Central memory CD8-positive, alpha-beta T cell (primary cell): ENCODE measurements around the gene PRODH.
"Not testable (repeated sequence)": the region's sequence is repeated elsewhere in the genome, so short reads cannot be mapped to it uniquely, and the experiment has no call there.

ENCODE experiments used
- ATAC-seq: fragments of 150-1000 bp; cut with Tn5 transposase; replicated peaks from 2 replicates; pipeline ENCODE4 v1.10.0; 2022; ENCODE audit warnings: mild to moderate bottlenecking, moderate FRiP score, moderate number of reproducible peaks; ENCODE audit not compliant: poor library complexity, severe bottlenecking; ENCODE audit errors: extremely low read depth
- DNase-seq, 2 donors: peaks; one replicate each; pipeline ENCODE4 v3.0.0; 2021; ENCODE audit warnings: low spot score in 2 of 2
- H3K27ac Mint-ChIP-seq: one replicate; pipeline ENCODE4 v1.8.0; 2022; ENCODE audit warnings: low read depth, mild to moderate bottlenecking, moderate library complexity, mixed read lengths
- H3K27me3 Mint-ChIP-seq: one replicate; pipeline ENCODE4 v1.8.0; 2022; ENCODE audit warnings: mixed read lengths
- H3K36me3 Mint-ChIP-seq: one replicate; pipeline ENCODE4 v1.8.0; 2022; ENCODE audit warnings: mild to moderate bottlenecking, moderate library complexity, mixed read lengths; ENCODE audit not compliant: insufficient read depth
- H3K4me1 Mint-ChIP-seq: one replicate; pipeline ENCODE4 v1.8.0; 2022; ENCODE audit warnings: mixed read lengths
- H3K4me3 Mint-ChIP-seq: one replicate; pipeline ENCODE4 v1.8.0; 2022; ENCODE audit warnings: mild to moderate bottlenecking, moderate library complexity, mixed read lengths
- H3K9me3 Mint-ChIP-seq: one replicate; pipeline ENCODE4 v1.8.0; 2022; ENCODE audit warnings: mixed read lengths

The PRODH gene

DNA sequence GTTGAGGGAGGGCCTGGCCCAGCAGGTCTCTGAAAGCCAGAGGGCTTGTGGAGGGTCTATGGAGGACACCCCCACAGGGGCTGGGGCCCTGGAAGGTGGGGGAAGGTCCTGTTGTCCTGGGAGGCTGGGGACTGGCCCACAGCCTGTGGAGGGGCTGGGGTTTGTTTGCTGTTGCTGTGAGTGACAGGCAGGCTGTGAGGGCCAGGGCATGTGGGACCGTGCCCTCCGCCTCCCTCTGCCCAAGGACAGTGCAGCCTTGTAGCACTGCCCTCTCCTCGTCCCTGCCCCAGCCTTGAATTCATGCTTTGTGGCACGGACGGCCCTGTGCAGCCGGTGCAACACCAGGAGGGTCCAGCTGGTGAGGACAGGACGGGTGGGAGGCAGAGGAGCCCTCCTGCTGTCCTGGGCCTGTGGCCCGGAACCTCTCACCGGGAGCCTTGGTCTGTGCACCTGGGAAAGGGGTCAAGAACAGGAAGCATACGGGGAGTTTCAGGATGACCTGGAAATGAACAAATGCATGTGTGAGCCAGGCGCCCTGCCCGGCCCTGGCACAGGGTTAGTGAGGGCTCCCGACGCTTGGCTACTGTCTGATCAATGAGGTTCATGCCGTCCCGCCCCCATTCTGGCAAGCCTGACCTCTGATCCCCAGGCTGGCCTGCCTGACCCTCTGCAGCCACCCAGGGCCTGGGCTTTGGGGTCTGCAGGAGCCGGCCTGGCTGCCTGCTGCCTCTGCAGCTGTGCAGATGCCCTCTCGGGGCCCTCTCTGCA, 37.4 kb upstream of the PRODH start:
- Mint-ChIP-seq H3K9me3 (no peaks in the 10 kb centered on the region), H3K36me3 (peaks cover 3% of the 10 kb centered on the region), H3K4me1 (no peaks in the 10 kb centered on the region), H3K27me3 (peaks cover 39% of the 10 kb centered on the region), H3K27ac (no peak overlapping the region), H3K4me3 (no peak overlapping the region)
- DNase-seq = no peak
- no peak for ATAC-seq

DNA sequence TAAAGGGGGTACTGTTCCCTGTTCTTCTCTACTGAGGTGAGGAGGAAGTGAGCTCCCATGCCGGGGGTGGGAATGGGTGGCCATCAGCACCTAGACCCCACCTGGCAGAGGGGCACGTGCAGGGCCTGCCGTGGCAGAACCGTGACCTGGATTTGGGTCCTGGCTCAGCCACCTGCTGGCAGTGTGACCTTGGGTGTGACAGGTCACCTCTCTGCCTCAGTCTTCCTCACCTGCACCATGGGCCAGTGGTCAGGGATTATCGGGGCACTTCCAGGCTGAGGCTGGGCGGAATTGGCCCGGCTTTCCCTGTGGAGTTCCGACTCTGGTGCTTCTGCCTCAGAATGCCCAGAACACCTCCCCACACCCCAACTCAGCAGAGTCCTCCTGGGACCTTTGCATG, 36.5 kb upstream of the PRODH start:
- not testable (repeated sequence) for H3K4me1 Mint-ChIP-seq, ATAC-seq, H3K27ac Mint-ChIP-seq, DNase-seq, H3K9me3 Mint-ChIP-seq, H3K4me3 Mint-ChIP-seq, H3K36me3 Mint-ChIP-seq
- H3K27me3 Mint-ChIP-seq = peaks cover 45% of the 10 kb centered on the region

DNA sequence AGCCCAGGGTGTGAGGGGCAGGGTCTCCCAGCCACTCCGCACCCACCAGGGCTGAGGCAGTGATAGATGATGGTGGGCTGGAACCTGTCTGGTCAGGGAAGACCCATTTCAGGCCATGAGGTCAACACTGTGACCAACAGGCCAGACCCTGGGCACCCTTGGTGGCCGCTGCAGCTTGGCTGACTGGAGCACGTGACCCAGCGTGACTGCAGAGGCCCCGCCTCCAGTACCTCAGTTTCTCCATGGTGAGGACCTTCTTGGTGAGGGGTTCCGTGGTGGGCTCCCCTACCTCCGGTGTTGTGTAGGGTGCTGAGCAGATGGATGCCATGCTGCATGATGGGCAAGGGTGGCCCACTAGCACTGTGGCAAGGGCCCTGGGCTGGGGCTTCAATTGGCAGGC, 35.9 kb upstream of the PRODH start:
- not testable (repeated sequence) for ATAC-seq, H3K4me1 Mint-ChIP-seq, H3K9me3 Mint-ChIP-seq, H3K36me3 Mint-ChIP-seq, DNase-seq, H3K27ac Mint-ChIP-seq, H3K4me3 Mint-ChIP-seq
- H3K27me3 Mint-ChIP-seq = peaks cover 45% of the 10 kb centered on the region

DNA sequence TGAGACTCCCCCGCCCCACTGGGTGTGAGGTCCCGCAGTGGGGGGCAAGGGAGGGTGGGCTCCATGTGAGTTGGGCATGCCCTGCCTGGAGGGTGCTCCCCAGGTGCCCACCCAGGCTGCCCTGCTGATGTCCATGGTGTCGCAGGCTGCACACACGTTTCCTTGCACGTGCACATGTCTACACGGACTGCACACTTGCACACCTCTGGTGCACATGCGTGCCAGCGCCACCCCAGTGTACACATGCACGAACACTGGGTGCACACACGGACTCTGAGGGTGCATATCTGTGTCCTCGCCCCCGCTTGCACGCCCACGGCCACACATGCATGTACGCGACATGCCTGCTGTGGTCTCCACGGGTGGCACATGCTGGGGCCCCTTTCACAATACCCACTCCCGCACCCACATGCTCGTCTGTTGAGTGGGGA, 35.2 kb upstream of the PRODH start:
- DNase-seq (no peak), ATAC-seq (no peak)
- Mint-ChIP-seq H3K27me3 (peaks cover 46% of the 10 kb centered on the region), H3K9me3 (no peaks in the 10 kb centered on the region), H3K4me3 (no peak overlapping the region), H3K27ac (no peak overlapping the region), H3K4me1 (no peaks in the 10 kb centered on the region), H3K36me3 (peaks cover 3% of the 10 kb centered on the region)

DNA sequence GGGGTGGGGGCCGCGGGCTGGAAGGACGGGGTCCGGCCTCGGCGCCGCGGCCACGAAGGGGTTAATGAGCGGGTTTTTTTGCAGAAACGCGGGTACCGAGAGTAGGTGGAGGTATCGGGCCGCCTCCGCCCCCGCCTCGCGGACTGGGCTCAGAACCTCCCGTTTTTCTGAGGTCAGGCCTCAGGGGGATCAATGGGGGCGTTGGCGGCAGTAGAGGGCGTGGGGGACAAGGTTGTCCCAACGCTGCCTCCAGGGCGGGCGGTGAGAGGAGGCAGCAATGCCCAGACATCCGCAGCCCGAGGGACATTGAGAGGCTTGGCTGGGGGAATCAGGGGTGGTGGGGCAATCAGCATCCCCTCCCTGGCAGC, 34.8 kb upstream of the PRODH start:
- H3K4me1 Mint-ChIP-seq = no peaks in the 10 kb centered on the region
- H3K27me3 Mint-ChIP-seq = peaks cover 46% of the 10 kb centered on the region
- H3K9me3 Mint-ChIP-seq = no peaks in the 10 kb centered on the region
- H3K36me3 Mint-ChIP-seq = peaks cover 3% of the 10 kb centered on the region
- no peak overlapping the region for H3K27ac Mint-ChIP-seq
- ATAC-seq (no peak), DNase-seq (no peak)
- no peak overlapping the region for H3K4me3 Mint-ChIP-seq

DNA sequence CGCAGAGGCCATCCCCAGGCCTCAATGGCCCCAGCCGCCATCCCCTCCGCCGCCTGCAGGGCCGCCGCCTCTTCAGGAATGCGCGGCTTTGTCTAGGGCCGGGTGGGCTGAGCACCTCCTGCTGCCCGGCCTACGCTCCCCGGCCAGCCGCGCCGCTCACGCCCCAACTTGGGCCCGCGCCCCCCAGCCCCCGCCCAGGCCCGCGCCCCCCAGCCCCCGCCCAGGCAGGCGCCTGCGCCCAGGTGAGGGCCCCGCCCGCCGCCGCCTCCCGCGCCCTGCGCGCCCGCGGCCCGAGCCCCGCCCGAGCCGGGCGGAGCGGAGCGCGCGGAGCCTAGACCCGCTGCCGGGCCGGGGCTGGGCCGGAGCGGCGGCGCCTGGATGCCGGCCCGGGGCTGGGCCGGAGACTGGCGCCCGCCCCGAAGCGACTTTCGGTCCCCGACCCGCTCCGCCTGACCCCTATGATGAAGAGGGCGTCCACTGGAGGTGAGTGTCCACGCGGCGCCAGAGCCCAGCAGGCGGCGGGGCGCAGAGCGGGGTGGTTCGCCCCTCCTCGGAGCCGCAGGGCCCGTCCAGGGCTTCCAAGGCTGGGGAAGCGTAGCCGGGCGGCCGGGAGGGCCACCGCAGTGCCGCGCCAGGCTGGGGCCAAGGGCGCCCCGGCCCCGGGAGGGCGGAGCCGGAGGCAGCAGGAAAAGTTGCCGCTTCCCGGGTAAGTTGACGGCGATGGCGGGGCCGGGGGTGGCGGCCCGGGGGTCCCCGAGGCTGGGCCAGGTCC, 34.3 kb upstream of the PRODH start:
- Mint-ChIP-seq H3K27ac (no peak overlapping the region), H3K9me3 (no peaks in the 10 kb centered on the region), H3K36me3 (peaks cover 3% of the 10 kb centered on the region), H3K4me1 (no peaks in the 10 kb centered on the region), H3K27me3 (peaks cover 44% of the 10 kb centered on the region), H3K4me3 (no peak overlapping the region)
- DNase-seq (no peak), ATAC-seq (peak; percentile 14)

DNA sequence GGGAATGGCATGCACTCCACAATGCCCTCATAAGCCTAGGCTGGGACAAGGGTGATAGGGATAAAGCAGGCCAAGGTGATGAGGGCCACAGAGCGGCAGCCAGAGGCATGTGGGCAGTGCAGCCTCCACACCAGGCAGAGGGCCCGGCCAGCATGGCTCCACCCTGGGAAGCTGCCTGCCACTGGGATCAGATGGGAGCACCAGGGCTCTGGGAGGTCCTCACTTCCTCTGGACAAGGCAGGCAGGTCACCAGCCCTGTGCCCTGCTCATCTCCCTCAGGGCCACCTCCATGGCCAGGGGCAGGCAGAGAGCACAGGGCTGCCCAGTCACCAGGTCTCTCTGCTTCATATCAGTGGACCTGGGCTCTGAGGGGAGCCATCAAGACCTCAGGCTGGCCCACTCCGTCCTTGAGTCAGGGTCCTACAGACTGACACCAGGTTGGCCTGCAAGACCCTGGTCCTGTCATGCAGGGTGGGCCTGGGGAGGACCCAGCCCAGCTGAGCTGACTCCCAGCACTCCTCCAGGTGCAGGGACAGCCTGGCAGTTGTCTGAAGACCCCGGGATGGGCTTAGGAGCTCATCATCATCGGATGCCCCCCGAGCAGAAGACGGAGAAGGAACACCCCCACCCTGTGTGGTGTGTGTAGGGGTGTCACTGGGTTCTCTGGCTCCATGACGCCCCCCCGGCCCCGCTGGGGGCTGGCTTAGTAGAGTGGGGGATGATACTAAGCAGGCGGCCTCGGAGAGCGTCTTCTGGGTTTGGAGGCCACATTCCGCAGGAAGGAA, 33.3 kb upstream of the PRODH start:
- Mint-ChIP-seq H3K27me3 (peaks cover 40% of the 10 kb centered on the region), H3K4me3 (peak overlapping the region; percentile 63)
- DNase-seq, H3K36me3 Mint-ChIP-seq, H3K9me3 Mint-ChIP-seq, H3K4me1 Mint-ChIP-seq, ATAC-seq, H3K27ac Mint-ChIP-seq: not testable (repeated sequence)

DNA sequence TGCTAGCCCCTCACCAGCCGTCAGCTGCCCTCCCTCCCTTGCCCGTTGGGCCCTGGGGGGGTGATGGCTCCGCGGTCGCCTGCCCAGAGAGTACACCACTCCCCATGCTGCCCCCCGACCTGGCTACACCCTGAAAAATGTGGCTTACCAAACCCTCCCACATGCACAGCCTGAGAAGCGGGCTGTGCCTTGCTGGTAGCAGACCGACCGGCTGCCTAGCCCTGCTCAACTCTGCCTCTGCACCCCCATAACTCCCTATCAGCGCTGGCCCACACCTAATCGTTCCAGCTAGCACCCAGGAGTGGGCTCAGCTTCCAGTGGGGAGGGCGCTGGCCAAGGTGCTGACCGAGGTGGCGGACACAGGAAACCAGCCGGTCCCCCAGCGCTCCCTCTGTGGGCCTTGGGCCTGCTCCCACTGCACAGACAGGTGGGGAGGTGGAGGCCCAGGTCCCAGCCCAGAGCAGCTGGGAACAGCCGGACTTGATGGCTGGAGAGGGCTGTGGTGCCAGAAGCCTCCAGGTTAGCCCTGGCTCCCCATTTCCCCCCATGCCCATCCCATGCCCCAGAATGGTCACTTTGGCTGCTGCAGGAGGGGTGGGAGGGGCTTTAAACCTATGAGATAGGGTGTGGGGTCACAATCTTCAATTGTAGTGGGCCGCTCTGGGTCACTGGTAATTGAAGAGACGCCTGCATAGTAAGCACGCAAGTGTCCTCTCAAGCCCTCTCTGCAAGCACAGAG, 32.1 kb upstream of the PRODH start:
- Mint-ChIP-seq H3K4me3 (no peak overlapping the region), H3K27ac (no peak overlapping the region), H3K36me3 (peaks cover 3% of the 10 kb centered on the region), H3K9me3 (no peaks in the 10 kb centered on the region), H3K4me1 (no peaks in the 10 kb centered on the region), H3K27me3 (peaks cover 32% of the 10 kb centered on the region)
- no peak for DNase-seq
- ATAC-seq = no peak

DNA sequence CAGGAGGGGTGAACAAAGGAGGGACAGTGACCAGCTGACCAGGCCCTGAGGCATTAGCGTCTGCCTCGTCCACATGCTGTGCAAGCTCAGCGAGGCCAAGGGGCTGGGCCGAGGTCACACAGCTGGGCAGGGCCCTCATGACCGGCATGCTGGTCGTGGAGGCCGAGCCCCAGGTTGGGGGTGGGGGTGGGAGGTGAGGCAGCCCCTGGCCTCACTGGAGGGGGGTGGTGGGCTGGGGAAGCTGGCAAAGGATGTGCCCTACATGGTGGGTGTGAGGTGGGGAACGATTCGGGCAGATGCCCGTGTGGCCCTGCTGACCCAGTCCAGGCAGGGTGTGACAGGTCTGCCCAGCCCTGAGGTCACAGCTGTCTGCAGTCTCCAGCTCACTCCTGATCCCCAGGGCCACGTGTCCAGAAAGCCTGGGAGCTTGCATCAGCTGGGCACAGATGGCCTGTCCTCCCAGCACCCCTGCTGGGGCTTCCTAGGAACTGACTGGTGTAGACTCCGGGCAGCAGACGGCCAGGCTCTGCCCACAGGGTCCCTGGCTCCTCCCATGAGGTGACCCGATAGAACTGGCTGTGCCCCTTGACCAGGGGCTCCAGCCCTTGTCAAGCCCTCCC, 31.4 kb upstream of the PRODH start:
- H3K9me3 Mint-ChIP-seq, H3K4me3 Mint-ChIP-seq, H3K4me1 Mint-ChIP-seq, H3K36me3 Mint-ChIP-seq, H3K27ac Mint-ChIP-seq, DNase-seq, ATAC-seq: not testable (repeated sequence)
- H3K27me3 Mint-ChIP-seq = peaks cover 32% of the 10 kb centered on the region

DNA sequence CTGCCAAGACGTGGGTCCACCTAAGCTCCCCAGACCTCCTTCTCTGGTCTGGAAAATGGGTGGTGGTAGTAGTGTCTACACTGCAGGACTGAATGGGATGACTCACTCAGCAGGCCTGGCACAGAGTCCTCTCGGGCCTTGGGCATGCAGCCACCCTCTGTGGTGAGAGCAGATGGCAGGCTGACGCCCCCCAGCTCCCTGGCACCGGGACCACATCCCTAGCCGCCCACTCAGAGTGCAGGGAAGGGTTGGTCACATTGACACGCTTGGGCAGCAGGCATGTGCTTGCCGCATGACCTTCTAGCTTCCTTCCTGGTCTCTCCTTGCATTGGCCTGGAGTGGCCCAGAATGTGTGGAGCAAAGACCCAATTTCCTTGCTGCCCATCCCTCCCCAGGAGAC, 30.7 kb upstream of the PRODH start:
- peaks cover 32% of the 10 kb centered on the region for H3K27me3 Mint-ChIP-seq
- H3K9me3 Mint-ChIP-seq = no peaks in the 10 kb centered on the region
- H3K4me3 Mint-ChIP-seq = no peak overlapping the region
- no peak for DNase-seq
- H3K4me1 Mint-ChIP-seq = no peaks in the 10 kb centered on the region
- ATAC-seq = no peak
- peaks cover 3% of the 10 kb centered on the region for H3K36me3 Mint-ChIP-seq
- no peak overlapping the region for H3K27ac Mint-ChIP-seq

DNA sequence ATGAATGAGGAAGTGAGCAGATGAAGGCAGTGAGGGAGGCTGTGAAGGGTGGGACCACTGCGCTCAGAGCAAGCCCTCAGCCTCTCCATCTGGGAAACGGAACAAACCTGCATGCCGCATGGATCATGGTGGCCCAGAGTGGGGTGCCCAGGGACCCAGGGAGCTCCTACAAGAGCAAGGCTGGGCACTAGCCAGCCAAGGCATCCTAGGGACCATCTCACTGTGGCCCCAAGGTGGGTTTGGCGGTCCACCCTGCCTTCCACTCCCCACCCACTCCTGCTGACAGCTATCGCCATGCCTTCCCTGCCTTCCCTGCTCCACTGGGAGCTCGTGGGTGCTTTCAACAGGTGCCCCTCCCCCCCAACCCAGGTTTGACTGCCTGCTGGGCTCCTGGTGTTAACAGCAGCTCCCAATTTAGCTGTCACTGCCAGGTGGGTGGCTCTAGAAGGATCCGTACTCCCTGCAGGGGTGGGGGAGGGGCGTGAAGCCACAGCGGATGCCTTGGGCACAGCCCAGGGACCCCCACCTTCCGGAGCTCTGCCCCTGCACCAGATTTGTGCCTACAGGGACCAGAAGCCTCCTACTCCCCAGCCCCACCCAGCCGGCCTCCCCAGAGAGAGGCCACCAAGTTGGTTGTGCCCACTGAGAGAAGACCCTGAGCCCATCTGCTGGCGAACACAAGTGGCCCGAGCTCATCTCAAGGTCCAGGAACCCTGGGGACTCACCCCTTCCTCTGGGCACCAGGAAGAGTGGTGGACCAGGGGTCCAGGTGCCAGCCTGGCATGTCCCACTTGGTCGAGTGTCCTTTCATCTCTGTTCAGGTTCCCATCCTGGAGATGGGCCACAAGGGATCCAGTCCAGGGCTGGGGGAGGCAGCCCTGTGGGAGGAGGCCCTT, 29.7 kb upstream of the PRODH start:
- Mint-ChIP-seq H3K27ac (no peak overlapping the region), H3K4me3 (no peak overlapping the region), H3K36me3 (peaks cover 1% of the 10 kb centered on the region), H3K27me3 (peaks cover 32% of the 10 kb centered on the region), H3K9me3 (no peaks in the 10 kb centered on the region), H3K4me1 (no peaks in the 10 kb centered on the region)
- DNase-seq (no peak), ATAC-seq (no peak)
